Measurements from ENCODE around the gene TMEM134. TPM values are rescaled to one million over a fixed set of nuclear protein-coding genes. Genes with fewer than 3 reads are reported as not detected.

Gene TMEM134
- total and polyA plus RNA-seq, 2 of the 4 experiments (the other 2 are of a cell fraction), result 12.5 to 55.0 TPM

DNA sequence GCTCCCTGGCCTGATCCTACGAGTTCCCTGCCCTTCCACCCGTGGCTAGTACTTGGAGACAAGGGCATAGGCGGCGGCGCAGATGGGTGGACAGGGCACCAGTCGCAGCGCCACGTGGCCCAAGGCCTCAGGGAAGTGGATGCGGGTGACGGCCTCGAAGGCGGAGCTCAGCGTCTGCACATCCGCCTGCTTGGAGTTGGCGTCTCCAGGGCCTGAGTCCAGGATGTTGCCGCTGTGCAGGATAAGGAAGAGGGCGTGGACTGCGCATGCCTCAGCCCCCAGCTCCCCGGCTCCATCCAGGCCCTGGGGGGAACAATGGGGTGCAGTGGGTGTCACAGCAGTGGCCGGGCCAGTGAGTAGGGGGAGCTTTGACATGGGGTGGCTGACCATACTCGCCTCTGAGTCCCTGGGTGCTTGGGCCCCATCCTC is 29.5 kb upstream of the TMEM134 start:
- H2AFZ ChIP-seq (replicated peaks; ENCODE audit: low read length, poor library complexity), result peak overlapping the region; percentile 33
- no peak overlapping the region for H2BK15ac ChIP-seq (ENCODE audit: low read depth, low read length)
- H3K4me2 ChIP-seq (ENCODE audit: low read depth, low read length), result no peak overlapping the region
- no peak for TF ChIP-seq CEBPB (IDR thresholded peaks at IDR 0.05; ENCODE audit: low read depth, low read length)
- TF ChIP-seq, protein P1, sequence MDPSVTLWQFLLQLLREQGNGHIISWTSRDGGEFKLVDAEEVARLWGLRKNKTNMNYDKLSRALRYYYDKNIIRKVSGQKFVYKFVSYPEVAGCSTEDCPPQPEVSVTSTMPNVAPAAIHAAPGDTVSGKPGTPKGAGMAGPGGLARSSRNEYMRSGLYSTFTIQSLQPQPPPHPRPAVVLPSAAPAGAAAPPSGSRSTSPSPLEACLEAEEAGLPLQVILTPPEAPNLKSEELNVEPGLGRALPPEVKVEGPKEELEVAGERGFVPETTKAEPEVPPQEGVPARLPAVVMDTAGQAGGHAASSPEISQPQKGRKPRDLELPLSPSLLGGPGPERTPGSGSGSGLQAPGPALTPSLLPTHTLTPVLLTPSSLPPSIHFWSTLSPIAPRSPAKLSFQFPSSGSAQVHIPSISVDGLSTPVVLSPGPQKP (IDR thresholded peaks at IDR 0.05; ENCODE audit: borderline replicate concordance, low read depth, low read length), result no peak
- no peak overlapping the region for H3K23ac ChIP-seq (ENCODE audit: low read depth, low read length)
- in situ Hi-C loops (cut with MboI; ENCODE audit: low sequenced_read_pairs), result no loop called here
- no peak overlapping the region for H2BK20ac ChIP-seq (ENCODE audit: low read depth, low read length)
- 89% methylated on average over 13 of the region's 21 CpGs; no CpG with 5 or more reads in 1 of the 2 experiments for WGBS, 2 experiments (ENCODE audit: extremely low coverage in 2 of 2, insufficient read length in 1 of 2)
- no peak overlapping the region for H3K4ac ChIP-seq (ENCODE audit: low read depth, low read length)
- H3K18ac ChIP-seq (ENCODE audit: low read depth, low read length), result no peak overlapping the region
- no peaks in the 10 kb centered on the region for H3K27me3 ChIP-seq (ENCODE audit: control insufficient read depth, insufficient read depth, low read length)
- H3K4me1 ChIP-seq (ENCODE audit: control insufficient read depth, insufficient read depth, low read length), result no peaks in the 10 kb centered on the region
- H2BK120ac ChIP-seq (ENCODE audit: low read depth, low read length), result no peak overlapping the region
- ATAC-seq (ENCODE audit: low read depth), result no peak
- no TSS peak for BruUV-seq (replicated peaks)
- H3K36me3 ChIP-seq (ENCODE audit: control insufficient read depth, insufficient read depth, low read length), result peaks cover 32% of the 10 kb centered on the region
- no peak overlapping the region for H3K4me3 ChIP-seq (ENCODE audit: insufficient read depth, low read depth, low read length)
- H4K5ac ChIP-seq (ENCODE audit: low read depth, low read length), result no peak overlapping the region
- H3K27ac ChIP-seq (ENCODE audit: insufficient read depth, low read length), result no peak overlapping the region
- ChIA-PET POLR2A (ENCODE audit: unreplicated experiment) (no interaction called here), CTCF (no interaction called here)
- peaks cover 4% of the 10 kb centered on the region for H3K9me1 ChIP-seq (ENCODE audit: insufficient read depth, low read length)
- no peak overlapping the region for H3K56ac ChIP-seq (ENCODE audit: extremely low read depth, insufficient read depth, low read length)
- no peak overlapping the region for H2AK9ac ChIP-seq (replicated peaks; ENCODE audit: low read depth, low read length, poor library complexity)
- H3K14ac ChIP-seq (replicated peaks; ENCODE audit: low read depth, low read length), result no peak overlapping the region
- no peak overlapping the region for H2BK5ac ChIP-seq (ENCODE audit: low read depth, low read length, poor library complexity, severe bottlenecking)
- H4K8ac ChIP-seq (ENCODE audit: low read depth in 2 of 2, low read length in 2 of 2), result no peak overlapping the region
- dilution Hi-C loops (cut with HindIII; ENCODE audit: low sequenced_read_pairs, unreplicated experiment), result no loop called here
- intact Hi-C loops (cut with micrococcal nuclease), result no loop called here
- no peak overlapping the region for H2AK5ac ChIP-seq (ENCODE audit: low read depth, low read length)
- H3K79me1 ChIP-seq (ENCODE audit: low read depth in 1 of 2, low read length in 2 of 2), result peaks cover 4 to 18% of the 10 kb centered on the region in 2 experiments; a peak in 3 of 4 replicates
- no peaks in the 10 kb centered on the region for H3K9me3 ChIP-seq (ENCODE audit: control insufficient read depth, insufficient read depth, low read length)
- H3K9ac ChIP-seq (ENCODE audit: low read depth, low read length), result no peak overlapping the region
- no peaks in the 10 kb centered on the region for H4K20me1 ChIP-seq (ENCODE audit: insufficient read depth, low read length)
- no peak for DNase-seq
- H4K91ac ChIP-seq (ENCODE audit: insufficient read depth, low read depth, low read length), result no peak overlapping the region

All from IMR-90 (cell line).